Breast epithelium (tissue), 3 donors: ENCODE results near the gene MT1HL1.

Experiments
- POLR2AphosphoS5 ChIP-seq, 3 donors: sonication (generic); formaldehyde crosslinking; IDR thresholded peaks; one replicate each; pipeline ENCODE4 v1.6.1; 2017; ENCODE audit warnings: antibody characterized with exemption in 3 of 3
- TF ChIP-seq, protein P1 (sequence below), 3 donors: fragments of 450-650 bp; IDR thresholded peaks; one replicate each; pipeline ENCODE4 v1.5.1; 2016 to 2017; ENCODE audit warnings: antibody characterized with exemption in 3 of 3, mild to moderate bottlenecking in 3 of 3, moderate library complexity in 3 of 3

DNA sequence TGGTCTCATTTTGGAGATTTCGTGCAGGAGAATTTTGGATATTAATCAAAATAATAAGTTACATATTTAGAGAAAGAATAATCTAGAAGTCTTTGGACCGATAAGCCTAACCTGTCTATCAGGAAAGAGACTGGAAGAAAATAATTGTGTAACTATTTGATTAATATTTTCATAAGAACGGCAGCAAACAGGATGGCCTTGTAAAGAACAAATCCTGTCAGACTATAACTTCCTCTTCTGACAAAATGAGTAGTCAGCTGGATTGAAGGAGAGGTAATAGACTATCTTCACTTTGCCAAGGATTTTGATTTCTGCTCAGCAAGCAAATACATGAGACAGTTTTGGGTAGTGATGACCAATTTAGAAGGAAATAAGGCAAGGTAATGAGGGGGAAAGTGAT is 25.0 kb upstream of the MT1HL1 start:
- TF ChIP-seq, protein P1, sequence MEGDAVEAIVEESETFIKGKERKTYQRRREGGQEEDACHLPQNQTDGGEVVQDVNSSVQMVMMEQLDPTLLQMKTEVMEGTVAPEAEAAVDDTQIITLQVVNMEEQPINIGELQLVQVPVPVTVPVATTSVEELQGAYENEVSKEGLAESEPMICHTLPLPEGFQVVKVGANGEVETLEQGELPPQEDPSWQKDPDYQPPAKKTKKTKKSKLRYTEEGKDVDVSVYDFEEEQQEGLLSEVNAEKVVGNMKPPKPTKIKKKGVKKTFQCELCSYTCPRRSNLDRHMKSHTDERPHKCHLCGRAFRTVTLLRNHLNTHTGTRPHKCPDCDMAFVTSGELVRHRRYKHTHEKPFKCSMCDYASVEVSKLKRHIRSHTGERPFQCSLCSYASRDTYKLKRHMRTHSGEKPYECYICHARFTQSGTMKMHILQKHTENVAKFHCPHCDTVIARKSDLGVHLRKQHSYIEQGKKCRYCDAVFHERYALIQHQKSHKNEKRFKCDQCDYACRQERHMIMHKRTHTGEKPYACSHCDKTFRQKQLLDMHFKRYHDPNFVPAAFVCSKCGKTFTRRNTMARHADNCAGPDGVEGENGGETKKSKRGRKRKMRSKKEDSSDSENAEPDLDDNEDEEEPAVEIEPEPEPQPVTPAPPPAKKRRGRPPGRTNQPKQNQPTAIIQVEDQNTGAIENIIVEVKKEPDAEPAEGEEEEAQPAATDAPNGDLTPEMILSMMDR (IDR thresholded peaks at IDR 0.05), result no peak
- TF ChIP-seq POLR2AphosphoS5 (IDR thresholded peaks at IDR 0.05), result no peak
